Suppressor macrophage treated with lipopolysaccharide for 1 hour (primary cell): ENCODE measurements around the gene MGAT5.

ENCODE experiments used
- DNase-seq, 3 donors: peaks; one replicate each; pipeline ENCODE4 v3.0.0-alpha.2; 2020 to 2022

MGAT5 gene

GRCh38 chr2:134489732-134490384 lies 236.0 kb downstream of the MGAT5 start:
- DNase-seq: no peak

DNA sequence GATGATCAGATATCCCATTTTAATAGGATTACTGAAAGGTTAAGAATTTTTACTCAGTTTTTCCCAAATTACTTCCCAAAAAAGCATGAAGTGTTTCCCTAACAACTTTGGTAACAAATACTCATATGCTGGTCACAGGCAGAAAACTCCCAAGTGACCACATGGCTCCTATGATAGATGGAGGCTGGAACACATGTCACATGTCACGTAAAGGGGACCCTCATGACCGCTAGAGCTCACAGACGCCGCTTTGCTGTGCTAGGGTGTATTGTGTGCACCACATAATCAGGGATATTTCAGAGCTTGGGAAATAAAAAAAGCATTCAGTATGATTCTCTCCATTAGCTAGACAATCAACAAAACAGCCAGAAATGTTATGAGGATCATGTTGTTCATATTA lies 236.7 kb downstream of the MGAT5 start:
- no peak for DNase-seq

- no peak for DNase-seq
These were observed 237.2 kb downstream of the MGAT5 start for GRCh38 chr2:134491022-134491421.

DNA sequence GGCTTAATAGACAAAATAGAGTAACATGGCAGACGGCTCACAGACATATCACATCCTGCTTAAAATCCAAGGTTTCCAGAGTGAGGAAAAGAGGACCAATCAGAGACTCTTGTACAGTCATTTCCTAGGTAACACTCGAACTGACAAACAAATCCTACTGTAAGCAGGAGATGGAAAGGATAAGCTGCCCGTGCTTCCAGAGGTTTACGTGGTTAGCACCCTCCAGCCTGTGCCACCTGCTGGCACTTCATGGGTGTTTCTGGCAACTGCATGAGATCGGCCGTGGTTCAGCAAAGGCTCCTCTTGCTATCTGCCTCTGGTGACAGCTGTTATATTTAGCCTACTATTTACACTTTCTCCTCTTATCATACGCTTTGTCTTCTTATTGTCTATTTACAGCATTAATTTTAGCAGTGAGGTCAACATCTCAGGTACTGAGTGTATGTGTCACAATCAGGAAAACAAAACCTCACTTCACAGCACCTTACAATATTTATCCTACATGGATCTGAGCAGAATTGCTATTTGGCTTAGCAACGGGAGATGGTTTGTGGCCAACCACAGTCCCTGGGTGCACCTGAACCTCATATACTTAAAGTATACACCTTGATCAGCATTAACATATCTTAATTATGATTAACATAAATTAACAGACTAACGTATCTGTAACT lies 238.0 kb downstream of the MGAT5 start:
- DNase-seq: no peak

DNA sequence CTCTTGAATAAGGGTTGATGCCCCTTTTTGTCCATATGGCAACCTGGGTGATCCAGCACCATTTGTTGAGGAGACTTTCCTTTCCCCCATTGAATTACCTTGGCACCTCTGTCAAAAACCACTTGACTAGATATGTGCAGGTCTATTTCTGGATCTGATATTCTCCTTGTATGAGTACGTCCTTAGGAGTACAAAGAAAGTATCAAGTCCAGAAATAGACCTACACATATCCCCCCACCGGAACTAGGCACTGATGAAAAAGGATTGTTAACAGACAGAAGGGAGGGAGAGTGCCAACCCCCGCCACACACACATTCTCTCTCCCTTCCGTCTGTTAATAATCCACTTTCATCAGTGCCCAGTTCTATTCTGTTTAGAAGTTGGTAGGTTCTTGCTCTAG lies 239.9 kb downstream of the MGAT5 start:
- DNase-seq: no peak

GRCh38 chr2:134498654-134499053 lies 244.8 kb downstream of the MGAT5 start:
- no peak for DNase-seq

DNA sequence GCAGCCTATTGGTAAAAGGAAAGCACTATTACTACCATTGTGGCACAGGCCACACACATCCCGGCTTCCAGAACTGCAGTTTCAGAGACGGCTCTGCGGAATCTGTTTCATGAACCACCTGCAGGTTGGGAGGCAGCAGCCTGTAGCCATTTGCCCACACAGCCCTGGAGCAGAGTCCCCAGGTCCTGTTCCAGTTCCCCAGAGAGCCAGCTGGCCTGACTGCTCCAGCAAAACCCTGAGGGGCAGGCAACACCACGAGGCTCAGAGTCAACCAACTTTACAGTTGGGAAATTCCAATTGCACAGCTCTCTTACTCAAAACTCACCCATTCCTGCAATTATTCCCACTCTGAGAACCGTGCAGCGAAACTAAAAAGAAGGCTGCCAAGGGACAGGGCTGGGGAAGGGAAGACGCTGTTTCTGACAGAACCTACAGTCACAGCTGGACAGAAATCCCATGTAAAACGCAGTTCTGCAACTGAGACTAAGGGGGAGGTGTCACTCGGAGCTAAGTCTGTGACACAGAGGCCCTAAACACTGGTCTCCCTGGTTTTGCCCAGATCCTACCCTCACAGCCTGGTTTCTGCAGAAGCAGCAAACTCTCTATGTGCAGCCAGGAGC lies 245.5 kb downstream of the MGAT5 start:
- no peak for DNase-seq

DNA sequence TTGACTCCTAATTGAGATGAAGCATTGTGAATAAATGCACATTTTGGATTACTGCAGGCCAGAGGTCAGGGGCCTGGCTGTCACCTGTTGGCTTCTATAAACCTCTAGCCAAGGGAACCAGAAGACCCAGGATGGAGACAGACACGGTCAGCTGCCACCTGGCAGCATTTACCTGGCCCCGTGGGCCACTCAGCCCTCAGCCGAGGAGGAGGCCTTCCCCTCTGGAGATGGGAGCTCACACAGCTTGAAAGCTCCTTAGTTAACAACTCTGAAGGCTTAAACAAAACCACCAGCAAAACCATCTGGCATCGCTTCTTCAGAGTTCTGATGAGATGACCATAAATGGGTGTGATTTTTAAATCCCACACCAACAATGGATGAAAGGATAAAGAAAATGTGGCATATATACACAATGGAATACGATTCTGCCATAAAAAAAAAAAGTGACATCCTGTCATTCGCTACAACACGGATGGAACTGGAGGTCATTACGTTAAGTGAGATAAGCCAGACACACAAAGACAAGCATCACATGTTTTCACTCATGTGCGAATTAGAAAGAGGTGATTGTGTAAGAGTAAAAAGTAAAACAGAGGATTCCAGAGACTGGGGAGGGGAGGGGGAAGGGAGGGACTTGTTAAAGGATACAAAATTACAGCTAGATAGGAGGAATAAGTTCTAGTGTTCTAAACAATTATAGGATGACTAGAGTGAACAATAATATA lies 246.5 kb downstream of the MGAT5 start:
- no peak for DNase-seq

DNA sequence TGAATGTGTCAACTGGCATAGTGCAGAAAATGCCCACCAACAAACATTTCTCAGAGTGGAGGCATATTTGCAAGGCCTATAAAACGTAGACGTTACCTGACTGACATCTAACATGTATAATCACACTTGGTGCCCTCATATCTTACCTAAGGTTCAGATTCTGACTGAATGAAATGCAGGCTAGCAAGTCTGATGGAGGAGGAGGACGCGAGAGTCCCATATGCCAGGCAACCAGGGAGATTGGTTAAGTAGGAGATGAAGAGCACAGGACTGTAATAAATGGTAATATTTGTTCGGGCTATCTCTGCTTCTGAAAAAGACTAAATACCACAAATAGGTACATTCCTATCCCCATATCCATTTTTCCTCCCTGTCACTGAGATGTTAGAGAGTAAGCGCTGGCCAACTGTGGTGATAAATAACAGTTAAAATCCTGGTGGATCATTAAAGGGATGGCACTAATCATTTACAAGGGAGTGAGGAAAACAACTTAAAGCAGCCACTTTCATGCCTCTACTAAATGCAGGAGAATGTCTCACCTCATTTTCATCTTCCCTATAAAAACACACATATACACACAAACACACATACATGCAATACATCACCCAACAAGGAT lies 247.7 kb downstream of the MGAT5 start:
- no peak for DNase-seq

DNA sequence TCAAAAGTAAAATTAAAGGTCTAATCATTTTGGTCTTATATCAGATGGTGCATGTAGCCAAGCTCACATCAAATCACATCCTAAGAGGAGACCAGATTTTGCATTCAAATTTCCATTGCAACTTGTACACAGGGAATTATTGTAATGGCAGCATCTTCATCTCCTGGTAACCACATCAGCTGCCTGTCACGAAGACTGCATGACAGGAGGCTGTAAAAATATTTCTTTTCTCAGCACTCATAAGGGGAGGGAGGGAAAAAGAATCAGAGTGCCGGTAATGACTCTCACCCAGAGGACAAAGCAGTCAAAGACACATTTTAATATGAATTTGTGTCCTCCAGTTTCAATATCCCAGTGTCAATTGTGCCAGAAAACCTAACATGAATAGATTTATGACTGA lies 248.2 kb downstream of the MGAT5 start:
- no peak for DNase-seq
